Measurements from ENCODE around the gene CCL4L2.
"Not testable (repeated sequence)": the region's sequence is repeated elsewhere in the genome, so short reads cannot be mapped to it uniquely, and the experiment has no call there.

The CCL4L2 gene

DNA sequence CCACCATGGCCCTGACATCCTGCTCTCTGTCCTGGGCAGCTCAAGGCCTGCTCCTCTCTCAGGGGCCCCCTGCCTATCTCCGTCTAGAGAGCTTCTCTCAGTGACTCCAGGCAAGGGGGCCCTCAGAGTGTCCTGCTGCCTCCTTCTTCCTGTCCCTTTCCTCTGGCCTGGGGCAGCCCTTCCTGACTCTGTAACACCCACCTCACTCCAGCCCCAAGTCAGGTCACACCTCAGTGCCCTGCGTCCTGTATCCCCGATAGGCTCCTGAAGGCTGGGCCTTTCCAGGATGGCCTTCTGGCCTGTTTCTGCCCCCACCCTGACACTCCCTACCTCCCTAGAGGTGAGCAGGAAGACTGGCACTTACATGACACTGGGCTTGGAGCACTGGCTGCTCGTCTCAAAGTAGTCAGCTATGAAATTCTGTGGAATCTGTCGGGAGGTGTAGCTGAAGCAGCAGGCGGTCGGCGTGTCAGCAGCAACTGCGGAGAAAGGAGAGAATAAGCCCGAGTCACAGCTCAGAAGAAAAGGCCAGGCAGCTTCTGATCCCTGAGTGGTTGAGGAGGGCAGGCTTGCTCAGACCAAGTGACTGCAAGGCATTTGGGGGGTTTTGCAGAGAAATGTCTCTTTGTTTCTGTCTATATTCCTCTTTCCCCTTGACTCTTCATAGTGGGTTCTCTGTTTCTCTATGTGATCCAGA lies 15.3 kb upstream of the CCL4L2 start:
- DNase-seq, result peak in 1 of 2 donors; percentile 14

DNA sequence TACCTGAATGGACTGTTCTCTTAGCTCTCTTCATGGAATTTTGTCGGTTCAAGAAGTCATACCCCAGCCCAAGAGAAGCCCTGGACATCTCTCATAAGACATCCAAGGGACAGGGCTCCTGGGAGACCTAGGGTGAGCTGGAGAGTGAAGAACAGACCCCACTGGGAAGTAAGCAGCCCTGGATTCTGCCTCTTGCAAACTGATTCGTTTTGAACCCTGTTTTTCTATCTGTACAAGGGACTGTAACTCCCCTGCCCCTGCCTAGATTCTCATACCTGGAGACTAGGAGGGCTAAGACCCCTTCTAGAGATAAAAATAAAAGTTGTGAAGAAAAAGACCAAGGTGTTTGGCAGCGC lies 14.8 kb upstream of the CCL4L2 start:
- DNase-seq, result no peak

DNA sequence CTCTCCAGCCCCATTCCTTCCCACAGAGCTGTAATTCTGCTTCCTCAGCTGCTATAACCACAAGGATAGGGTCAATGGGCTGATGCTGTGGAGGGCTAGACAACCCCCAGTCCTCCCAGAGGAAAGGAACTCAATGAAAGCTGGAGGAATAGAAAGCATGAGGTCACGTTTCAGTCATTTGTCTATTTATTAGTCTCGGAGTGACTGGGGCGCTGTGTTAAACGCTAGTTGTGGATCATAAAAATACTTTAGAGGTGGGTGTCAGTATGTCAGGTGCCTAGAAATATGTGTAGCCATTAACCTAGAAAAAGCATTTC lies 13.5 kb upstream of the CCL4L2 start:
- peak; percentile 67 to 91 for DNase-seq

DNA sequence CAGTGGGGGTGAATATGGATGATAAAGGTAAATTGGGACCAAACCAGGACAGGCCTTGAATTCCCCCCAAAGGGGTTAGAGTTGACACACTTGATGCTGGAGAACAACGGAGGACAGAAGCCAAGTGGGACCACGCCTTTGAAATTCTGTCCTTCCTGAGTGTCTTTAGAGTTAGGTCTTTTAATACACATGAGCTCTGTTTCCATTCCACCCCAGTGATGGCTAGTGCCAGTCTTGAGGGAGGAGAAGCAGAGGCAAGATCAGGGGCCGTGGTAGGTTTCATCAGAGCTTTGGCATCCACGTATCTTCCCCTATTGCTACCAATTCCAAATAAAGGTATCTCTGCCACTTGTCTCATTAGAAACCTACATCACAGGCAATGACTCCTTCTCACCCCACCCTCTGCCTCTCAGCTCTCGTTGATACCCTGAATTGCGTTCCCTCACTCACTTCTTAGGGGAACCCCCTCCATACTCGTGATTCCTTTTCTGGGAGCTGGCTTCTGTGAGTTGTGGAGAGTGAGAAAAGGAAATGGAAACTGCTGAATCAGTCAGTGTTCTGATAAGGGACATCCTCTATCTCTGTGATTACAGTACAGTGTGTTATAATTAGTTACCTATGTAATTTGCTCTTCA lies 11.9 kb upstream of the CCL4L2 start:
- DNase-seq, result peak; percentile 67 to 88

DNA sequence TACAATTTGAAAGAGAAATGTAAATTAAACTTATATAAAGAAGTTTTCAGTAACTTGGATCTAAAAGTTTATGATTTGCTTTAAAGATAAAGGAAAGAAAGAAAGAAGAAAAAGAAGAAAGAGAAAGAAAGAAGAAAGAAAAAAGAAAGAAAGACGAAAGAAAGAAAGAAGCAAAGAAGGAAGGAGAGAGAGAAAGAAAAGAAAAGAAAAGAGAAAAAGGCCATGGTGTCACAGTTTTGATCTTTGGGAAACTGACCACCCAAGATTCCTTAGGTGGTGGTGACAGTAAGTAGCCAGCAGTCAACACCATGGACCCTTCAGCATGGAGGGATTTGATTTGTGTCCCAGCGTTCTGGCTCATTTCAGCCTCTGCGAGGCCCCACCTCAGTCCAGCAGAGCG lies 9.8 kb upstream of the CCL4L2 start:
- not testable (repeated sequence) for DNase-seq

DNA sequence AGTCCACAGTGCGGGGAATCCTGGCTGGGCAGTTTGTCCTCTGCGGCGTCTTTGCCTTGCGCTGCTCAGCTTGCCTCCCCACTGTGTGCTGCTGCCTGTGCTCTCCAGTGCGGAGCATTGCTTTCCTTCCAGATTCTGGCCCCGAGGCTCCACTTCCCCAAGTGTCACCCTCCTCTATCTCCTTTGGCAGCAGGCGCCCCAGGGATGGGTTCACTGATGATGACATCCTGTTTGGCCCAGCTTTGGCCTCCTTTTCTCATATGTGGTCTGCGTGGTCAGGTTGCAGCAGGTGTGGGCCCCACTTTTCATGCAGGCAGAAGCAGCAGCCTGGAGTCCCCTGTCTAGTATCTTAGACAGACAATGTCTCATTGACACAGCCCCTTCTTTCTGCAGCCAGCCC lies 9.4 kb upstream of the CCL4L2 start:
- DNase-seq, result peak in 1 of 2 donors; percentile 56

DNA sequence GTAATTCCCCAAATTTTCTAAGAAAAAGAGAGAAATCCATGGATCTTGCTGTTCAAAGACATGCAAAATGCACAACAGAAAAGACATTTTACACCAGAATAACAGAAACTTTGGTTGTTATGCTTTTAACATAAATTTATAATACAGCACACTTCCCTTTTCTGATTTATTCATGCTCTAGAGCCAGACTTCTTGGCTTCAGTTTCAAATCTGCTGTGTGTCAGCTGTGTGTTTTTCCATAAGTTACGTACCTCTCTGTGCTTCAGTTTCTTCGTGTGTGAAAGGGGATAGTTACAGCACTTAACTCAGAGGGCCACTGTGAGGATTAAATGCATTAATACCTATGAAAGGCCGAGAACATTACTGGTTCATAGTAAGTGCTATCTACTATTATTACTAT lies 7.5 kb upstream of the CCL4L2 start:
- peak in 1 of 2 donors; percentile 30 for DNase-seq

DNA sequence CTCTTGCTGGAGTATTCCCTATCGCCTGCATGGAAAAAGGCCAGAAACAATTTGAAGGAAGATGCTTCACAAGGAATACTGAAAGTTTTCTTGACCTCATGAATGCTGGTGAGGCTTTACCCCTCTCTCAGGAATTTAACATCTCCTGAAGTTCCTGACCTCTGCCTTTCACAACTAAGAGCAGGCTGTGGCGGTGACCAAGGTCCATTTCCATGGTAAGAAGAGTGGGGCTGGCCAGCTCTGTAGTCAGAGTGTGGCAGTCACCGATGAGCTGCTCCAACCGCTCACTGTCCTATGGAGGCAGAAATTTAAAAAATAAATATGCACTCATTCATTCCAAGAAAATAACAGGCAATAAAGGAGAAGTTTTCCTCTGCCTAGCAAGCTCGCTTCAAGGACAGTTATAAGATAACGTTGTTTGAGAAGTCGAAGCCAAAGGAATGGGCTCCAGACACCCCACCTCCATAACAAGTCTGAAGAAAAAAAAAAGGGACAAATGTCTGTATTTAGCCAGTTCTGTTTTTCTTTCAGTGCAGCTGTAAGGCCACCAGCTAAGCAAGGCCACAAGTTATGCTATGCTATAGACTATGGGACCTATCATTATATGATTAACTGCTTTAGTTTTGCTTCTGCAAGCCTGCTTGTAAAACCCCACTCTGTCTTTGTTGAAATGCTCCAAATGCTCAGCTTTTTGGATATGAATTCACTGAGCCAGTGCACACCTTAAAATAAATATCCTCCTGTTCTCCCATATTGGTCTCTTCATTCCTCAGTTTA lies 6.0 kb upstream of the CCL4L2 start:
- no peak for DNase-seq

DNA sequence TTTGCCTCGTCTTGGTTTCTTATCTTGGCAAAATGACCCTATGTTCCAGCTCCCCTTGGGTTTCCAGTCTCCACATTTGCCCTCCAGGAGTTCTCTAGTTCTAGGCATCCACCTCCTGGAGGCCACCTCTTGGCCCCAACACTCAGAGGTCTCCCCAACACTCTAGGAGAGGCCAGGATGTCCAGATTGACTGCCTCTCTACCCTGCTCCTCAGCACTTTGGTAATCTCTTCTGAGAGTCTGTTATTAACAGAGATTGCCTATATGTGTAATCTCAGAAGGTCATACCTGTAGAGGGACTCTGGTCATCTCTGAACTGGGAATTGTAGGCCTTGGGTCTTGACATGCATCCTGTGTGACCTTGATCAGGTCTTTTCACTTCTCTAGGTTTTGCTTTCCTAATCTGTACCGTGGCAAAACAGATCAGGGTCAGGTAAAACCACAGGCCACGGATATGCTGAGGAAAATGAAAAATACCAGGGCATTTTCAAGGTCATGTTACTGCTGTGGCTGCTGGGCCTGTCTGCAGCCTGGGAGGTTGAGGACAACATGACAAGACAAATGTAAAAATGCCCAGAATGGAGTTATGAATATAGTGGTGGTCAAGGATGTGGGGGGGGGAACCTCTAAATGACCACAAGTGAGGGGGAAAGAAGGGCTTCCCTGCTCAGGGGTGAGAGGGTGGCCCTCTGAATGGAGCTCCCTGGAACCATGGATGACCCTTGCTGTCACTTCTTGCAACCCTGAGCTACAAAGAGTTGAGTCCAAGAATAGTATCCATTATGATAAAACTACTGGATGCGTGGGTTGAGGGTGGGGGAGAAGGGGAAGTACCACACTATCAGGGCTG lies 5.0 kb upstream of the CCL4L2 start:
- peak; percentile 32 to 52 for DNase-seq

DNA sequence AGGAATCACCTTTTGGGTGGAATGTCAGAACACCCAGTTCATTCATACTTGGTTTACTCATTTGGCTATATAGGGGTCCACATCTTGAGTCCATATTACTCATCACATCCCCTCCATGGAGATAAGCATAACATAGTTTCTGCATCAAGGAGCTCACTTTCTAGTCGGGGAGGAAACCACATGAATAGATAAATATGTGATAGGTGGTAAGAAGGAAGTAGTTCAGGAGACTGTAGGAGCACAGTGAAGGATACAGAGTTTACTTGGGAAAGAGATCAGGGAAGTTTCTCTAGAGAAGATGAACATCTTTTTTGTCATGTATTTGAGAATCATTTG lies 4.4 kb upstream of the CCL4L2 start:
- DNase-seq, result peak in 1 of 2 donors; percentile 6

DNA sequence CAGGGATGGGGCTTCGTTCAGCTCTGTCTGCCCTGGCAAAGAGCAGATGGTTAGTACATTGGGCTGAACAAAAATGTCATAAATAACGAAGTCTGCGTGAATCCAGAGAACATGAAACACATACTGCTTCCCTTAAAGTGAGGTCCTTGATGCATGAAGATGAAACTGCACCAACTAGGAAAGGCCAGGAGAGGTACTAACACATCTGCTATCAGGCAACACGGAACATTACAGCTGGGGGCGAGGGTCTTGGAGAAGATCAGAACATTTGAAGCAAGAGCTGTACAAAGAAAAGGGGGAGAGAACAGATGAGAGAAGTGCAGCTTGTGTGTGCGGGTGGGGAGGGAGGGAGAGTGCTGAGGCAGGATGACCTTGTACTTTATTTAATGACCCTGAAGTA lies 3.5 kb upstream of the CCL4L2 start:
- DNase-seq, result not testable (repeated sequence)

DNA sequence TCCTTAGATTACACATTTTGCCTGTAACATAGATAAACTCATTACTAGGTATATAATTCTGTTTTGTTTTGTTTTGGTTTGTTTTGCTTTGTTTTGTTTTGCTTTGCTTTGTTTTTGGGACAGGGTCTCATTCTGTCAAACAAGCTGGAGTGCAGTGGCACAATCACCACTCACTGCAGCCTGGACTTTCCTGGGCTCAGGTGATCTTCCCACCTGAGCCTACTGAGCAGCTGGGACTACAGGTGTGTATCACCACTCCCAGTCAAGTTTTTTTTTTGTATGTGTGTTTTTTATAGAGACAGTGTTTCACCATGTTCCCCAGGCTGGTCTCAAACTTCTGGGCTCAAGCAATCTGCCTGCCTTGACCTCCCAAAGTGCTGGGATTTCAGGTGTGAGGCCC lies 1.3 kb upstream of the CCL4L2 start:
- no peak for DNase-seq

DNA sequence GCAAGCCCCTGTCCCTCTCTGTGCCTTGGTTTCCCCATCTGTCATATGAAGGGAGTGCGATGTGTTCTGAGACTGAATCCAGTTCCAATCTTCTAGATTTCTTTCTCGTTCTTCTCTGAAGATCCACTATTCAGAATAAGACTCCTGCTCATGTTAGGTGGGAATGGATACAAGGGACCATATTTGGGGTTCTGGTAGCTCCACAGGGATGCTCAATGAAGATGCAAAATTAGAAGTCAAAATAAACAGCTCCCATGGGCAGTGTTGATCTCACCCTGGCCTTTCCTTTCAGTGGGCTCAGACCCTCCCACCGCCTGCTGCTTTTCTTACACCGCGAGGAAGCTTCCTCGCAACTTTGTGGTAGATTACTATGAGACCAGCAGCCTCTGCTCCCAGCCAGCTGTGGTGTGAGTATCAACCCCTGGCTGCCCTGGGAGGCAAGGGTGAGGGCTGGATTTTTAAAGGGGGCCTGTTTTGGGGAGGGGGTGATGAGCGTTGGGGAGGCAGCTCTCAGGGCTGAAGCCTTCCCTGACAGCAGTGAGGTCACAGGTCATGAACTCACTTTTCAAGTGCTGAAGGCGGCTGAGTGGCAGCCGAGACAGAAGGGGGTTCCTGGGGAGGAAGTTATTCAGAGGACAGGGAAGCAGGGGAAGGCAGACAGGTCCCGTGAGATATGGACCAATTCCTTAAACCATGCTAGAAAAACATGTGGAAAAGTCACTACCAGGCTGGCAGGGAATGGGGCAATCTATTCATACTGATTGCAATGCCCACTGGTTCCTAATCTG lies 815 bp downstream of the CCL4L2 start:
- peak; percentile 90 to 93 for DNase-seq

DNA sequence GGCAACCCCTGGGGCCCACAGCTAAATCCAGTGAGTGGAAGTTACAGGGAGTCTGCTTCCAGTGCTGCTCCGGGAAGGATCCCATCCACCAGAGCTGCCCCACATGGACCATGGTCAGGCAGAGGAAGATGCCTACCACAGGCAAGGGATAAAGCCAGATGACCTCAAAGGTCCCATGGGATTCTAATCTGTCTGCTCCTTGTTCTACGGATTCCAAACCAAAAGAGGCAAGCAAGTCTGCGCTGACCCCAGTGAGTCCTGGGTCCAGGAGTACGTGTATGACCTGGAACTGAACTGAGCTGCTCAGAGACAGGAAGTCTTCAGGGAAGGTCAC lies 1.4 kb downstream of the CCL4L2 start:
- DNase-seq, result no peak

DNA sequence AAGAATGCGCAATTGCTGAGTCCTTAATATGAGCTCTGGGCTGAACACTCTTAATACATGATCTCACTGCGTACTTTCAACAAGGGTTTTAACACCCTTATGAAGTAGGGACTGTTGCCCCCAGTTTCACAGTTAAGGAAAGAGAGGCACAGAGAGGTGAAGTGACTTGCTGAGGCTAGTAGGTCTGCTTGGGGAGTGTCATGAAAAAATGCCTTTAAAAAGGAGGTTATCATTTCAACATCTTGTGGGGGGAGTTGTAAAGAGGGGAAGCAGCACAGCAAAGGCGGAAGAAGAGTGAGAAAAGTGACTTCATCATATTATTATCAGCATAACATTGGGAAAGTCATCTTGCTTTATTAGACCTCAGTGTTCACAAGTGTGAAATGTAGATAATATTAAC lies 2.1 kb downstream of the CCL4L2 start:
- DNase-seq, result peak; percentile 42 to 93

DNA sequence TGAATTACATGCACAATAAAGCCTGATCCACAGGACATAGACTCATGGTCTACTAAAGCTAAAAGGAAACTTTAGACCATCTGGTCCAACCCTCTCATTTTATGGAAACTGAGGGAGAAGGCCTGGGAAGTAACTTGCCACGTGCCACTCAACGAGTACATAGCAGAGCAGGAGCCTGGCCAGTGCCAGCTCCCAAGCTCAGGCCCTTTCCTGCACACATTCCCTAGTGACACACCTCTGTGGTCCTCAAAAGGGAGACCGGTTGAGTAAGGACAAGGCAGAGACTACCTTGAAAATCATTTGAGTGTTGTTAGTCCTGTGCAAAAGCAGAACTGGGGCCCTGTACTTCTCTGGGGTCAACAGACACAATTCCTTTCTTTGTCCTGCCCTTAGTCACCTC lies 2.8 kb downstream of the CCL4L2 start:
- DNase-seq, result no peak

DNA sequence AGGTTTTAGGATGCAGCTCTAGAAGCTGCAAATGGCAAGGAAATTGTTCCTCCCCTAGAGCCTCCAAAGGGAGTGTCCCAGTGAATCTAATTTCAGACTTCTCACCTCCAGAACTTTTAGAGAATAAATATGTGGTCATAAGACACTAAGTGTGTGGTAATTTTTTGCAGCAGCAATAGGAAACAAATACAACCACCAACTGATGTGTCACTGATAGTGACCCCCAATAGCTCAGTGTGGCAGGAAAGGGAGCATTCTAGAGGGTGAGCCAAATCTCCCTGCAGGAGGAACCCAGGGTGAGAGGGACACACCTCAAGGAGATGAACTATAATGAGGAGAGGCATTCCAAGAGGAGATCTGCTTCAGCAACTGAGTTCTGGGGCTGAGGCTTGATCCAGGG lies 4.1 kb downstream of the CCL4L2 start:
- DNase-seq, result peak in 1 of 2 donors; percentile 57

DNA sequence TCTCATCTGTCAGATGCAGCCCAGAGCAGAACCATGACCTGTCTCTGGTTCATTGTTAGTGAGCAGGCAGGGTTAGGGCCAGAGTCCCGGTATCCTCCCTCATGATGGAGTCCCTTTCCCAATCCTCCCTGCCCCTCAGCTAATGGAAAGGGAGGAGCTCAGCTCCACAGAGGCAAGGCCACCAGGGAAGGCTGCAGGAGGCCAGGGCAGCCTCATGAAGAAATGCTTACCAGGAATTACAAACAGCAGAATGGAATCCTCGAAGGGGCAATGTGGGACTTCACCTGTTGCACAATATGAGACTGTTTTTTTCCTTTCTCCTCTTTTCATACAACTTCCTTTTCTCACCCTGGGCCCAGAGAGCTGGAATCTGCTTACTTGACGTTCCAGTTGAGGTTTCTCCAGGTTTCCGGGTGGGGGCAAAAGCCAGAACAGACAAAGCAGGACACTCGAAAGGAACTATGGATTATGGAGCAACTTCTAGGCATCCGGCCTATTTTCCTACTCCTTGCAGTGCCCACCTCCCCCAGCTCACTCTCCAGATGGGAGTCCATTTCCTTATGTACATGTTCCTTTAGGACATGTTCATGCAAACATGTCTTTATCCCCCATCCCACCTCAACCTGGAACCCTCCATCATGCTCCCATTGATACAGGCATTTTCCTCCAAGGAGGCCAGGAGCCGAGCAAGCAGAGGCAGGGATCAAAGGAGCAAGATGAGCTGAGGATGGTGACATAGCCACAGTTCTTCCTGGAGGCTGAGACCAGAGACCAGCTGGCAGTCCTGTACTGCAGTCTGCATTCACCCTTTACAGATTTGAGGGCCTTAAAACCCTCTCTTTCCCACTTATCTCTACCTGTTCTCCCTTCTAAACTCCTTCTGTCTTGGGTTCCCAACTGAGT lies 4.8 kb downstream of the CCL4L2 start:
- DNase-seq, result peak in 1 of 2 donors; percentile 62

DNA sequence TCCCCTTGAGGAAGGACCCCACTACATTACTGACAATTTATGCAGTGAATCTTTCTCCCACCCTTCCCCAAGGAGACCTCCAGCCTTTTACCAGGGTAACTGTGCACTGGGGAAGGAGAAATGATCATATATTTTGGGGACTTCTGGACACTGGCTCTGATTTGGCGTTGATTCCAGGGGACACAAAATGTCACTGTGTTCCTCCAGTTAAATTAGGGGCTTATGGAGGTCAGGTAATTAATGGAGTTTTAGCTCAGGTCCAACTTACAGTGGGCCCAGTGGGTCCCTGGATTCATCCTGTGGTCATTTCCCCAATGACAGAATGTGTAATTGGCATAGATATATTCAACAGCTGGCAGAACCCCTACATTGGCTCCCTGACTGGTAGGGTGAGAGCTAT lies 8.7 kb downstream of the CCL4L2 start:
- not testable (repeated sequence) for DNase-seq

DNA sequence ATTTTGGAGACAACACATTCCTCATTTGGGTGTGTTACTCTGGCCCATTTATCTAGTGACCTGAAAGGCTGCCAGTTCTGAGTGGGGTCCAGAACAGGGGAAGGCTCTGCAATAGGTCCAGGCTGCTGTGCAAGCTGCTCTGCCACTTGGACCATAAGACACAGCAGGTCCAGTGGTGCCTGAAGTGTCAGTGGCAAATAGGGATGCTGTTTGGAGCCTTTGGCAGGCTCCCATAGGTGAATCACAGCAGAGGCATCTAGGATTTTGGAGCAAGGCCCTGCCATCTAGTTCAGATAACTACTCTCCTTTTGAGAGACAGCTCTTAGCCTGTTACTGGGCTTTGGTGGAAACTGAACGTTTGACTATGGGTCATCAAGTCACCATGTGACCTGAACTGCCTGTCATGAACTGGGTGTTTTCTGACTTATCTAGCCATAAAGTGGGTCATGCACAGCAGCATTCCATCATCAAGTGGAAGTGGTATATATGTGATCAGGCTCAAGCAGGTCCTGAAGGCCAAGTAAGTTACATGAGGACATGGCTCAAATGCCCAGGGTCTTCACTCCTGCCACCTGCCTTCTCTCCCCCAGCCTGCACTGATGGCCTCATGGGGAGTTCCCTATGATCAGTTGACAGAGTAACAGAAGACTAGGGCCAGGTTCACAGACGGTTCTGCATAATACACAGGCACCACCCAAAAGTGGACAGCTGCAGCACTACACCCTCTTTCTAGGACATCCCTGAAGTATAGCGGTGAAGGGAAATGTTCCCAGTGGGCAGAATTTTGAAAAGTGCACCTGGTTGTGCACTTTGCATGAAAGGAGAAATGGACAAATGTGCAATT lies 10.1 kb downstream of the CCL4L2 start:
- DNase-seq, result peak in 1 of 2 donors; percentile 10
